Testis (tissue), 3 donors: Measurements from ENCODE around the gene GPR68. TPM values are rescaled to one million over a fixed set of nuclear protein-coding genes. Genes with fewer than 3 reads are reported as not detected.

Source experiments
- DNase-seq: peaks from one replicate; pipeline ENCODE4 v3.0.0-alpha.2; 2019
- H3K27ac ChIP-seq, 2 donors: fragments of 200-600 bp; sonication (generic); one replicate each; pipeline ENCODE4 v1.5.1; 2019
- H3K27me3 ChIP-seq: fragments of 200-600 bp; sonication (generic); one replicate; pipeline ENCODE4 v1.5.1; 2019
- H3K36me3 ChIP-seq: fragments of 200-600 bp; sonication (generic); one replicate; pipeline ENCODE4 v1.5.1; 2017; ENCODE audit warnings: low read depth; ENCODE audit errors: missing control alignments
- H3K4me1 ChIP-seq: fragments of 200-600 bp; sonication (generic); one replicate; pipeline ENCODE4 v1.5.1; 2019
- H3K4me3 ChIP-seq, 2 donors: fragments of 200-600 bp; sonication (generic); one replicate each; pipeline ENCODE4 v1.5.1; 2017 to 2019
- H3K9me3 ChIP-seq: fragments of 200-600 bp; sonication (generic); one replicate; pipeline ENCODE4 v1.5.1; 2017
- POLR2A ChIP-seq: fragments of 450-650 bp; IDR thresholded peaks from one replicate; pipeline ENCODE4 v1.6.1; 2017; ENCODE audit warnings: antibody characterized with exemption, mild to moderate bottlenecking, moderate library complexity
- WGBS, 2 donors: methylation state at CpG; one replicate each; pipeline ENCODE4 v1.1.5; 2018; 5-methylcytosine and 5-hydroxymethylcytosine counted together
- intact Hi-C: fragments of 100-400 bp; cut with DNase I; formaldehyde crosslinking; loops from one replicate; pipeline ENCODE4 v1.15.1; 2023; ENCODE audit warnings: low total_unique reads
- polyA plus RNA-seq: library from polyadenylated mRNA; stranded (reverse); fragments of 350-450 nt; fragmentation: Illumina TruSeq; extraction: RNeasy Lipid Tissue Mini Kit (QIAGEN cat#74804); gene quantifications from one replicate; pipeline ENCODE4 v1.2.3, GENCODE V29; 2014; ENCODE audit warnings: low read depth, low replicate concordance; ENCODE audit not compliant: insufficient read depth
- total RNA-seq, 2 donors: library from RNA; depleted of rRNA; stranded (reverse); fragments of >200 nt; gene quantifications; one replicate each; pipeline ENCODE4 v1.2.3, GENCODE V29; 2016
- TF ChIP-seq, protein P1 (sequence below), 3 experiments: fragments of 450-650 bp in 2 of 3; fragments of 200-600 bp in 1 of 3; sonication (generic) in 1 of 3; IDR thresholded peaks; one replicate each; pipeline ENCODE4 v1.5.1; 2016 to 2019; ENCODE audit warnings: antibody characterized with exemption in 3 of 3, mild to moderate bottlenecking in 2 of 3, moderate library complexity in 1 of 3

Gene GPR68
- total and polyA plus RNA-seq, 3 donors from 2014 or later = 1.1 to 3.8 (median 2.4) TPM

DNA sequence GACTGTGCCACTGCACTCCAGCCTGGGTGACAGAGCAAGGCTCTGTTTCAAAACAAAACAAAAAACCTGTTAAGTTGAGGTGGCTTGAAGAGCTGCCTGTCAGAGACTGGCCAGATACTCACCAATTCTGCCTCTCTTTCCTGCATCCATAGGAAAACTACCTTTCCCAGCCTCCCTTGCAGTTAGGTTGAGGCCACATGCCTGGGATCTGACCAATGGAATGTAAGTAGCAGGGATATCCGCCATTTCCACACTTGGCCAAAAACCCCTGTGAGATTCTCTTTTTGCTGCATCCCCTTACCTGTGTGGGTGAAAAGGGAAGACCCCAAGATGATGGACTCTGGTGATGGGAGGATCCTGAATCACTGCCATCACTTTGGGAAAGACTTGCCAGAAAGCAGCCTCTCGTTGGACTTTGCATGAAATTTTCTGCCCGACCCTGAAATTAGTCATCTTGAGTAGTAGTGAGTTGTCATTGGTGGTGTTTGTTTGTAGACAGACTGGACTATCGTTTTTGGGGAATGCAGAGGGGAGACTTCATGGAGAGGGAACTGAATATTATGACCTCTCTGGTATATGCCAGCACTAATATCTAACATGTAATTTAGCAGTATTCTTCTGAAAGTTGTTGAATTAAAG, 14.0 kb downstream of the GPR68 start:
- Histone ChIP-seq H3K9me3 (no peaks in the 10 kb centered on the region), H3K36me3 (no peaks in the 10 kb centered on the region), H3K27ac (no peak overlapping the region), H3K4me3 (no peak overlapping the region), H3K27me3 (no peaks in the 10 kb centered on the region), H3K4me1 (no peaks in the 10 kb centered on the region)
- DNase-seq = no peak
- intact Hi-C loops = no loop called here
- TF ChIP-seq POLR2A = no peak
- TF ChIP-seq, protein P1, sequence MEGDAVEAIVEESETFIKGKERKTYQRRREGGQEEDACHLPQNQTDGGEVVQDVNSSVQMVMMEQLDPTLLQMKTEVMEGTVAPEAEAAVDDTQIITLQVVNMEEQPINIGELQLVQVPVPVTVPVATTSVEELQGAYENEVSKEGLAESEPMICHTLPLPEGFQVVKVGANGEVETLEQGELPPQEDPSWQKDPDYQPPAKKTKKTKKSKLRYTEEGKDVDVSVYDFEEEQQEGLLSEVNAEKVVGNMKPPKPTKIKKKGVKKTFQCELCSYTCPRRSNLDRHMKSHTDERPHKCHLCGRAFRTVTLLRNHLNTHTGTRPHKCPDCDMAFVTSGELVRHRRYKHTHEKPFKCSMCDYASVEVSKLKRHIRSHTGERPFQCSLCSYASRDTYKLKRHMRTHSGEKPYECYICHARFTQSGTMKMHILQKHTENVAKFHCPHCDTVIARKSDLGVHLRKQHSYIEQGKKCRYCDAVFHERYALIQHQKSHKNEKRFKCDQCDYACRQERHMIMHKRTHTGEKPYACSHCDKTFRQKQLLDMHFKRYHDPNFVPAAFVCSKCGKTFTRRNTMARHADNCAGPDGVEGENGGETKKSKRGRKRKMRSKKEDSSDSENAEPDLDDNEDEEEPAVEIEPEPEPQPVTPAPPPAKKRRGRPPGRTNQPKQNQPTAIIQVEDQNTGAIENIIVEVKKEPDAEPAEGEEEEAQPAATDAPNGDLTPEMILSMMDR (IDR thresholded peaks at IDR 0.05) = no peak
- WGBS, 2 donors = 82 to 96% methylated on average over 4 of the region's 4 CpGs

DNA sequence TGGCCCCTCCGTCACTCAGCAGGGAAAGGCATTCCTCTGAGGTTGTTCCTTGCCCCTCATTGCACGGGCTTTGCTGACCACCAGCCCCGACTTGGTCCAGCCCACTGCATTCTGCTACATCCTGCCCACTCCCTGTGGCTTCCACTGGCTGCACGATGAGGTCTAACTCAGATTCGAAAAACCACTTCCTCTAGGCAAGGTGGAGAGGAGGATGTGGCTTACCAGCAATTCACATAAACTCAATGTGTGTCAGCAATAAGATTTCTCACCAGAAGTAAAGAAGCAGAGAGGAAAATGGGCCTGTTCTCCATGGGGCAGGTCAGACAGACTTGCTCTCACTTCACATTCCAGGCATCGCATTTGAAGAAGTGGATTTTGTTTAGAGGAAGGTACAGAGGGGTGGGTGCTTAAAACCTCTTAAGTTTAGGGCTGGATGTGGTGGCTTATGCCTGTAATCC, 14.7 kb downstream of the GPR68 start:
- no peak for TF ChIP-seq POLR2A
- TF ChIP-seq, protein P1 (IDR thresholded peaks at IDR 0.05) = no peak
- no peak for DNase-seq
- WGBS, 2 donors = 84 to 86% methylated on average over 6 of the region's 6 CpGs
- intact Hi-C loops = no loop called here
- H3K27ac ChIP-seq = no peak overlapping the region
- H3K4me3 ChIP-seq = no peak overlapping the region
- no peaks in the 10 kb centered on the region for H3K36me3 ChIP-seq
- no peaks in the 10 kb centered on the region for H3K4me1 ChIP-seq
- H3K9me3 ChIP-seq = no peaks in the 10 kb centered on the region
- H3K27me3 ChIP-seq = no peaks in the 10 kb centered on the region

DNA sequence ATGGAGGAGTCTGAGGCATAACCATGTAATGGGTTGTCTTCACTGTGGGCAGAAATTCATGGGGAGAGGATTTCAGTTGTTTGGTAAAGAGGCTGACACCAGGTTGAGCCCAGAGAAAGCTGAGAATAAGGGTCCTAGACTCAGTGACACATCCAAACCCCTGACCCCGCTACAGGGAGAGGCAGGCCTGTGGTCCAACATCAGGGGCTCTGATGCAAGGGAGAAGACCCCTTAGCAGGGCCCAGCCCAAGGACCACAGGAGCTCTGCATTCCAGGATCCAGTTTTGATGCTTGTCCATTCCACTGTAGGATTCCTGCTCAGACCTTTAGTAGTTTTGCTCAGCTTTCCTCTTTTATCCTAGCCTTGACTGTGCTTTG, 15.5 kb downstream of the GPR68 start:
- TF ChIP-seq, protein P1 (IDR thresholded peaks at IDR 0.05) = no peak
- TF ChIP-seq POLR2A = no peak
- DNase-seq = no peak
- Histone ChIP-seq H3K27ac (no peak overlapping the region), H3K36me3 (no peaks in the 10 kb centered on the region), H3K4me3 (no peak overlapping the region), H3K9me3 (no peaks in the 10 kb centered on the region), H3K27me3 (no peaks in the 10 kb centered on the region), H3K4me1 (no peaks in the 10 kb centered on the region)
- 93 to 100% methylated on average over 1 of the region's 1 CpG for WGBS, 2 donors
- intact Hi-C loops = no loop called here

DNA sequence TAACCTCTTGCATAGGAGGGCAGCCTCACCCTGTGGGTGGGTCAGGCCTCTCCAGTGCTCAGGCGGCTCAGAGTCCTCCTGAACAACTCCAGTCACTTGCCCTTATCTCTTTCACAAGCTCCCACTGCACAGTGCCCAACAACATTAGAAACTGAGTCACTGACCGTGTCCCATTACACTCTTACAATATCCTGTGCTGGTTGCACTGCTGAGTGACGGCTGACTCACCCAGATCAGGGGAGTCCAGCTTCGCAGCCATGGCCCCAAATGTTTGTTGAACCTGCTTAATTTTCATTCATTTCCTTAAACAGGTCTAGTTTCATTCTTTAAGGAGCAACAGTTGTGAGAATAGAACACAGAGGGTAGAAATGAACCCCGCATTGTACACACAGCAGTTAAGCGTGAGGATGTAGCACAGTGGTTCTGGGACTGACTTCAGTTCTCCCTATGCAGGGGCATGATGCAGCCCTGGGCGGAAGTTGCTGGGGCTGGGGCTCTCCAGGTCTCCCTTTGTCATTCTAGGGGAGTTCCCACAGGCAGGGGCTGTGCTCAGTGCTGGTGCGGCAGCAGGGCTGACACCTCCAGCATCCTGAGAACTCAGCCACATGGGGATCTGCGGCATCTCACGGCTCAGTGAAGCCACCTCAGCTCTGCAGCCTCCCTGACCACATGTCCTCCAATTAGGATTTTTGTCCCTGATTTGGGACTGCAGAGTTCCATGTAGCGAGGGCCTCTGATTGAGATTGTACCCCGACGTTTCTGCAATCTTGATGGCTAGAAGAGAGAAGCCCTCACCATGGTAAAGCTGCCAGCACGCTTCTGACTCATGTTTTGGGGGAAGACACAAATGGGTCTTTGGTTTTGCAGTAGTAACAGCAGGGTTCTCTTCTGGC, 16.1 kb downstream of the GPR68 start:
- TF ChIP-seq, protein P1 (IDR thresholded peaks at IDR 0.05) = no peak
- TF ChIP-seq POLR2A = no peak
- Histone ChIP-seq H3K9me3 (no peaks in the 10 kb centered on the region), H3K4me3 (no peak overlapping the region), H3K27me3 (no peaks in the 10 kb centered on the region), H3K36me3 (no peaks in the 10 kb centered on the region), H3K4me1 (no peaks in the 10 kb centered on the region), H3K27ac (no peak overlapping the region)
- no peak for DNase-seq
- WGBS, 2 donors = 92 to 95% methylated on average over 11 to 14 of the region's 14 CpGs
- intact Hi-C loops = no loop called here
